HG03521 (cell line): Measurements from ENCODE around the gene SLC6A3.
"Not testable (repeated sequence)": the region's sequence is repeated elsewhere in the genome, so short reads cannot be mapped to it uniquely, and the experiment has no call there.

ENCODE experiments used
- ATAC-seq: cut with Tn5 transposase; IDR thresholded peaks from one replicate; pipeline ENCODE4 v1.9.1; 2021; ENCODE audit warnings: mild to moderate bottlenecking, moderate library complexity; ENCODE audit not compliant: unreplicated experiment

The SLC6A3 gene

GRCh38 chr5:1376981-1377380 is 68.3 kb downstream of the SLC6A3 start:
- no peak for ATAC-seq

GRCh38 chr5:1375871-1376810 is 69.1 kb downstream of the SLC6A3 start:
- ATAC-seq, result no peak

- no peak for ATAC-seq
These were observed 70.6 kb downstream of the SLC6A3 start for GRCh38 chr5:1374679-1375055.

- ATAC-seq, result no peak
These were observed 71.1 kb downstream of the SLC6A3 start for GRCh38 chr5:1374030-1374678.

DNA sequence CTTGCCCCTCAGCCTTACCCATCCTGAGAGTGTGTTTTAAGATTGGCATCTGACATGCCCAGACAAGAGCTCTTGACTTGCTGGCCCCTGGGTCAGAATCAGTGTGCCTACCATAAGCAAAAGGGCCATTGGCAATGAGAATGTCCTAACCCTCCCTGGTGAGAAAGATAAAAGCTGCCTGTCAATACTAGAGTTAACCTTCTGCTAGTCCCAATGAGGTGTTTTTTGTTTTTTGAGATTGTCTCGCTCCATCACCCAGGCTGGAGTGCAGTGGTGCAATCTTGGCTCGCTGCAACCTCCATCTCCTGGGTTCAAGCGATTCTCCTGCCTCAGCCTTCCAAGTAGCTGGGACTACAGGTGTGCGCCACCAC is 73.3 kb downstream of the SLC6A3 start:
- ATAC-seq, result not testable (repeated sequence)

DNA sequence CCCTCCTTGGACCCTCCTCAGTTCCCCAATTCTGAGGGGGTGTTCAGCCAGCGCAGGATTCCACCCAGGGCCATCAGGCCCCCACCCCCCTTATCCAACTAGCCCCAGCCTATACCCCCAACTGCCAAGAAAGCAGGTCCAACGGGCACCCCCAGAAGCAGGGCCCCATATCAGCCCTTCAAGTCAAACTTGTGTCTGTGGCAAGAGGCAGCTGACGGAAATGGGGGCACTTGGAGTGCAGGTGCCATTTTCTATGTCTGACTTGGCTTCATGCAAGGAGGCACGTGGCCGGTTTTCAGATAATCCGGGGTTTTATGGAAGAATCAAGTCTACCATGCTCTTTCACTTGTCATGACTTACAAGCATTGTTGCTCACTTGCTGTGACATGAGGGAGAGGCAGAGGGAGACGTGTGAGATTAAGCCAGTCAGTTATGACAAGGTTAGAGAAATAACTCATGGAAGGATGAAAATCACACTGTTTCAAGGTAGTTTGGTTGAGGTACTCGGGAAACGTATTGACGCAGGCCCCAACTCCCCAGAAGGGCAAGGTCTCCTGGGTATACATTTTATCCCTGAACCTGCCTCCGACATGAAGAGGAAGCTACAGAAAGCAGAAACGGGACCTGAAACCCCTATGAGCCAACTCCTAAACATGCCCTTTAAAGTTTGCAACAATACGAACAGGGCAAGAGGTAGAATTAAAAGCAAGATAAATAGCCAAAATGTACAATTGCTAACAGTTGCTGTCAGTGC is 73.8 kb downstream of the SLC6A3 start:
- ATAC-seq, result no peak

- ATAC-seq, result no peak
These were observed 75.2 kb downstream of the SLC6A3 start for GRCh38 chr5:1370006-1370405.

- ATAC-seq, result no peak
These were observed 76.5 kb downstream of the SLC6A3 start for GRCh38 chr5:1368756-1369155.

GRCh38 chr5:1368236-1368635 is 77.0 kb downstream of the SLC6A3 start:
- ATAC-seq, result no peak

DNA sequence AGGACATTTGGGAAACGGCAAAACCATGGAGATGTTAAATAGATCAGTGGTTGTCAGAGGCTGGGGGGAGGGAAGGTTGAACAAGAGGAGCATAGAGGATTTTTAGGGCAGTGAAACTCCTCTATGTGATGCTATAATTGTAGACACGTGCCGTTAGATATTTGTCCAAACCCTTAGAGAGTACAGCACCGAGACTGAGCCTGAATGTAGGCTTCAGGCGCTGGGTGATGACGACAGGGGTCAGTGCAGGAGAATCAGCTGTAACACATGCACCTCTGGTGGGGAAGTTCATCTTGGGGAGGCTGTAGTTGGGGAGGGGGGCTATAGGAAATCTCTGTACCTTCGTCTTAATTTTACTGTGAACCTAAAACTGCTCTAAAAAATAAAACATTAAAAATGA is 78.1 kb downstream of the SLC6A3 start:
- ATAC-seq, result no peak

- no peak for ATAC-seq
These were observed 78.7 kb downstream of the SLC6A3 start for GRCh38 chr5:1366514-1366913.

DNA sequence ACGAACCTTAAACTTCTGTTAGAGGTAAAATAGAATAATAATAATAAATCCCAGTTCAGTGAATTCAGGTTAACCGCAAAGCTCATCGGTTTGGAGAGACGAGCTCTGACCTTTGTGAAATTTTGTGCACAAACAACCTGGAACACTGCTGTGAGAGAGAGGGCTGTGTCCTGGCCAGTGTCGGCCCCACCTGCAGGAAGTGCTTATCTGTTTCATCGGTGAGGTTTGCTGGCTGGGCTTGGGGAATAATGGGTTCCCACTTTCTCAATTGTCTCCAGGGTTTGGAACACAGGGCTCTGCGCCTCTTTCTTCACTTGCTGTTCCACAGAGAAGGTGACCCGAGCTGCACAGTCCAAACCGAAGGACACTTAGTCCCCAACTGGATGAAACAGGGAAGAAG is 81.0 kb downstream of the SLC6A3 start:
- ATAC-seq, result no peak

- no peak for ATAC-seq
These were observed 81.7 kb downstream of the SLC6A3 start for GRCh38 chr5:1363581-1363980.

DNA sequence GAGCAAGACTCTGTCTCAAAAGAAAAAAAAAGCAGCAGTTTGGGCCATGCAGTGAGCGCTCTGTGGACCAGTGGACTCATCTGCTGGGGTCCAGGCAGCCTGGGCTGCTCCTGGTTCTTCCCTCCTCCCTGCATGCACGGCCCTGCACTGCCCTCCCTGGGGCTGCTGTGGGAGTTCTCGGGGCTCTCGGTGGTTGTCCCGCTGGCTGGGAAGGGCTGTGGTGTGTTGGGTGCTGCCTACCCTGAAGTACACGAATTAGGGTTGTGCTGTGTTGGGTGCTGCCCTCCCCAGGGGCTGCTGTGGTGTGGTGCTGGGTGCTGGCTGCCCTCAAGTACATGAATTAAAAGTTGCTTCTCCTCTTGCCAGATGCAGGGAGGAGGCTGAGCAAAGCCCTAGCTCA is 82.1 kb downstream of the SLC6A3 start:
- ATAC-seq, result no peak

- no peak for ATAC-seq
These were observed 82.8 kb downstream of the SLC6A3 start for GRCh38 chr5:1362242-1363015.

DNA sequence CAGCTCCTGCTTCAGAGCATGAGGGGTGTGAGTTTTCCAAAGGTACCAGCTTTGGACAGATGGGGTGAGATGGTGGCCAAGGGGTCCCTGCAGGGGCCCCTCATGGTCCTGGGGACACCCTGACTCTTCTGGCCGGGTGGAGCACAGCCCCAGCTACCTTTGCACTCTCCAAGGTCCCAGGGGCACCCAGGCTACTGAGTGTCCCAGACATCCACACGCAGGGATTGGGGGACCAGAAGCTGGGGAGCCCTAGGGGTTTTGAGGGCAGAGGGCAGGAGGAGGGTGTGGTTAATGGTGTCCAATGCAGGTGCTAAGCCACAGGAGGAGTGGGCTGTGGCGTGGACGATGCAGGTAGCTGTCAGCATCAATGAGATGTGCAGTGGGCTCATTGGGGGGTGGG is 84.4 kb downstream of the SLC6A3 start:
- ATAC-seq, result no peak

DNA sequence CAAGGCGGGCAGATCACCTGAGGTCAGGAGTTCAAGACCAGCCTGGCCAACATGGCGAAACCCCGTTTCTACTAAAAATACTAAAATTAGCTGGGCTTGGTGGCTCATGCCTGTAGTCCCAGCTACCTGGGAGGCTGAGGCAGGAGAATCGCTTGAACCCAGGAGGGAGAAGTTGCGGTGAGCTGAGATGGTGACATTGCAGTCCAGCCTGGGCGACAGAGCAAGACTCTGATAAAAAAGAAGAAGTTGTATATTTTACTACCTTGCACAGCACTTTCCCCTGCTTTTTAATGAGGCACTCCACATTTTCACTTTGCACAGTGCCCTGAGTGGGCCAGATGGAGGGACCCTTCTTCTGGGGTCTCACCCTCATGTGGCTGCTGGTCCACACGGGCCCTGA is 84.9 kb downstream of the SLC6A3 start:
- ATAC-seq, result not testable (repeated sequence)

GRCh38 chr5:1359713-1360112 is 85.5 kb downstream of the SLC6A3 start:
- no peak for ATAC-seq

- ATAC-seq, result no peak
These were observed 86.1 kb downstream of the SLC6A3 start for GRCh38 chr5:1359031-1359645.

DNA sequence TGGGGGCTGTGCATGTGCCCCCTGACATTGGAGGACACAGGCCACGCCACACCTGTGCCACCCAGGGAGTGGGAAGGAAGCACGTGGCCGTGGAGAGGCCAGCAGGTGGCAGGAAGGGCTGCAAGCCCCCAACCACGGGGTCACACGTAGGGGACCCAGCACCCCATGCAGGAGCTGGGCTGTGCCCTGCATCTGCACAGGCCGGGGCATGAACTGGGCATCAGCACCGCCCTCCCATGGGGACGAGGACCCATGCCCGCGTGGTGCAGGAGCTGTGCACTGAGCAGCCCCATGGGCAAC is 86.6 kb downstream of the SLC6A3 start:
- ATAC-seq, result no peak
